GM12878 (cell line): ENCODE data around the gene NLRC3. TPM values are rescaled to one million over a fixed set of nuclear protein-coding genes. Genes with fewer than 3 reads are reported as not detected.

ENCODE experiments used
- ATAC-seq: fragments of 200-7000 bp; cut with Tn5 transposase; 3 replicates; pipeline ENCODE4 v1.9.1; 2020; ENCODE audit warnings: mild to moderate bottlenecking, moderate library complexity
- BruUV-seq: library from RNA; stranded (reverse); fragments of 400-500 nt; replicated peaks from 2 replicates; lab custom pipeline; 2021; lab: Mats Ljungman, UMichigan
- CTCF ChIA-PET: fragments of 300-600 bp; sonication (Branson Sonifier 250); formaldehyde crosslinking; extraction: SDS; loops from one replicate; lab custom pipeline; 2021; ENCODE audit warnings: inconsistent platforms; lab: Yijun Ruan, JAX
- POLR2A ChIA-PET: fragments of 350-600 bp; formaldehyde crosslinking; extraction: SDS; loops from one replicate; lab custom pipeline; 2021; ENCODE audit warnings: inconsistent platforms; lab: Charles Lee
- RAD21 ChIA-PET: fragments of 300-600 bp; sonication (Branson Sonifier 250); formaldehyde crosslinking; loops from one replicate; lab custom pipeline; 2023; ENCODE audit warnings: antibody characterized with exemption; ENCODE audit not compliant: unreplicated experiment; lab: Charles Lee
- SMC1A ChIA-PET: fragments of 300-600 bp; sonication (Branson Sonifier 250); formaldehyde crosslinking; loops from one replicate; lab custom pipeline; 2023; ENCODE audit not compliant: unreplicated experiment, uncharacterized antibody; lab: Charles Lee
- DNase-seq: peaks from one replicate; pipeline ENCODE4 v3.0.0-alpha.2; 2011; ENCODE audit warnings: low read depth, low spot score
- FAIRE-seq: peaks from 3 replicates; lab custom pipeline; 2011; peaks lifted over from hg19 to GRCh38; lab: Jason Lieb, UNC
- H2AFZ ChIP-seq: 2 replicates; pipeline ENCODE4 v1.6.0; 2011; ENCODE audit warnings: low read depth, low read length, control low read depth; ENCODE audit not compliant: control insufficient read depth
- H3K27ac ChIP-seq: 2 replicates; pipeline ENCODE4 v1.5.1; 2011; ENCODE audit warnings: control low read depth; ENCODE audit not compliant: control insufficient read depth, insufficient read depth
- H3K27me3 ChIP-seq, 2 experiments: replicated peaks in 1 of 2; 2 replicates each; pipeline versions ENCODE4 v1.6.0 to v1.6.1; 2011; ENCODE audit warnings: low read length in 1 of 2; ENCODE audit not compliant: control insufficient read depth in 2 of 2, insufficient read depth in 2 of 2
- H3K36me3 ChIP-seq, 2 experiments: 2 replicates each; pipeline ENCODE4 v1.5.1; 2011; ENCODE audit warnings: low read length in 1 of 2; ENCODE audit not compliant: control insufficient read depth in 2 of 2, insufficient read depth in 2 of 2
- H3K4me1 ChIP-seq: 2 replicates; pipeline ENCODE4 v1.6.1; 2011; ENCODE audit warnings: mild to moderate bottlenecking, low read length, moderate library complexity, mixed read lengths; ENCODE audit not compliant: control insufficient read depth, insufficient read depth
- H3K4me2 ChIP-seq: 2 replicates; pipeline ENCODE4 v1.6.0; 2011; ENCODE audit warnings: control low read depth; ENCODE audit not compliant: control insufficient read depth, insufficient read depth
- H3K4me3 ChIP-seq: fragments of 200-600 bp; sonication (generic); 2 replicates; pipeline ENCODE4 v1.5.1; 2016
- H3K79me2 ChIP-seq: 2 replicates; pipeline ENCODE4 v1.6.0; 2011; ENCODE audit warnings: low read length; ENCODE audit not compliant: control insufficient read depth, insufficient read depth
- H3K9ac ChIP-seq: 2 replicates; pipeline ENCODE4 v1.8.0; 2011; ENCODE audit warnings: low read length, control low read depth, mixed read lengths; ENCODE audit not compliant: control insufficient read depth, insufficient read depth
- H3K9me3 ChIP-seq: replicated peaks from 3 replicates; pipeline ENCODE4 v1.5.1; 2011; ENCODE audit warnings: mild to moderate bottlenecking, low read length; ENCODE audit not compliant: control insufficient read depth, insufficient read depth
- H4K20me1 ChIP-seq: 2 replicates; pipeline ENCODE4 v1.6.0; 2011; ENCODE audit not compliant: control insufficient read depth, insufficient read depth
- CHD1 ChIP-seq: IDR thresholded peaks from 2 replicates; pipeline ENCODE4 v1.6.1; 2012; ENCODE audit warnings: low read depth, low read length, improper control_type of control experiment
- CHD4 ChIP-seq: fragments of 200-600 bp; sonication (generic); IDR thresholded peaks from 2 replicates; pipeline ENCODE4 v1.6.1; 2016; ENCODE audit warnings: mild to moderate bottlenecking
- FOXM1 ChIP-seq: IDR thresholded peaks from 2 replicates; pipeline ENCODE4 v1.6.1; 2012; ENCODE audit warnings: low read depth, mild to moderate bottlenecking, inconsistent platforms, low read length, moderate library complexity
- JUNB ChIP-seq: IDR thresholded peaks from 2 replicates; pipeline ENCODE4 v1.6.1; 2016; ENCODE audit warnings: antibody characterized with exemption, mild to moderate bottlenecking
- MEF2B ChIP-seq: fragments of 450-650 bp; IDR thresholded peaks from 2 replicates; pipeline ENCODE4 v1.6.1; 2018; ENCODE audit warnings: mild to moderate bottlenecking, moderate library complexity; ENCODE audit not compliant: partially characterized antibody, poor library complexity, severe bottlenecking
- MTA3 ChIP-seq: IDR thresholded peaks from 2 replicates; pipeline ENCODE4 v1.6.1; 2012; ENCODE audit warnings: low read length, inconsistent platforms, borderline replicate concordance
- YBX1 ChIP-seq: fragments of 450-650 bp; IDR thresholded peaks from 2 replicates; pipeline ENCODE4 v1.6.1; 2016; ENCODE audit warnings: antibody characterized with exemption
- YY1 ChIP-seq: IDR thresholded peaks from 2 replicates; pipeline ENCODE4 v1.6.1; 2011; ENCODE audit warnings: low read depth, mild to moderate bottlenecking, low read length
- ZNF207 ChIP-seq: fragments of 450-650 bp; IDR thresholded peaks from 2 replicates; pipeline ENCODE4 v1.6.1; 2014; ENCODE audit warnings: antibody characterized with exemption, mild to moderate bottlenecking, borderline replicate concordance
- ZNF622 ChIP-seq: fragments of 450-650 bp; IDR thresholded peaks from 2 replicates; pipeline ENCODE4 v1.6.1; 2017; ENCODE audit warnings: mild to moderate bottlenecking, inconsistent platforms
- WGBS: methylation state at CpG from one replicate; pipeline ENCODE4 v1.1.6; 2016; ENCODE audit warnings: low lambda C conversion rate; ENCODE audit not compliant: insufficient replicate concordance, insufficient coverage; ENCODE audit errors: missing lambda C conversion rate; 5-methylcytosine and 5-hydroxymethylcytosine counted together
- in situ Hi-C: fragments of 300-500 bp; cut with MboI; formaldehyde crosslinking; loops from 9 replicates; pipeline ENCODE4 v1.14.3; 2018; ENCODE audit warnings: mixed read lengths
- intact Hi-C: fragments of 100-400 bp; cut with micrococcal nuclease; formaldehyde crosslinking; loops from one replicate; pipeline ENCODE4 v1.14.2; 2022; ENCODE audit not compliant: unreplicated experiment
- polyA plus RNA-seq, 11 experiments: library from polyadenylated mRNA; depleted of rRNA in 4 of 11; unstranded in 6 of 11; stranded (reverse) in 5 of 11; fragments of >200 nt; fragmentation: Nextera tagmentation in 4 of 11; fragmentation: Illumina TruSeq in 1 of 11; extraction: Ambion mirVana in 4 of 11; extraction: Trizol in 1 of 11; gene quantifications; 1 replicate in 1 of 11; 2 replicates in 10 of 11; pipeline versions ENCODE4 v1.2.1 to v1.2.3, GENCODE V29; 2011 to 2016; ENCODE audit warnings: inconsistent platforms in 2 of 11, missing spikeins in 2 of 11, low read depth in 1 of 11
- total RNA-seq, 4 experiments: library from RNA; depleted of rRNA in 3 of 4; stranded (reverse); fragments of >200 nt in 3 of 4; fragmentation: Illumina TruSeq in 1 of 4; extraction: Trizol in 1 of 4; gene quantifications; 2 replicates each; pipeline versions ENCODE4 v1.2.1 to v1.2.3, GENCODE V29; 2013 to 2021
- TF ChIP-seq, protein P1 (sequence below): fragments of 450-650 bp; IDR thresholded peaks from 2 replicates; pipeline ENCODE4 v1.6.1; 2016; ENCODE audit warnings: mild to moderate bottlenecking, moderate library complexity, borderline replicate concordance
- TF ChIP-seq, protein P2 (sequence below): fragments of 450-650 bp; IDR thresholded peaks from 2 replicates; pipeline ENCODE4 v1.6.1; 2017; ENCODE audit warnings: mild to moderate bottlenecking, moderate library complexity
- TF ChIP-seq, protein P3 (sequence below): fragments of 450-650 bp; formaldehyde crosslinking; IDR thresholded peaks from 2 replicates; pipeline ENCODE4 v1.4.0; 2020; ENCODE audit warnings: mild to moderate bottlenecking, moderate library complexity

The NLRC3 gene
- total and polyA plus RNA-seq, 10 of the 15 experiments (the other 5 are each of a cell fraction or from before 2014, with no cell fraction given): 2.2 to 17.8 (median 7.6) TPM

DNA sequence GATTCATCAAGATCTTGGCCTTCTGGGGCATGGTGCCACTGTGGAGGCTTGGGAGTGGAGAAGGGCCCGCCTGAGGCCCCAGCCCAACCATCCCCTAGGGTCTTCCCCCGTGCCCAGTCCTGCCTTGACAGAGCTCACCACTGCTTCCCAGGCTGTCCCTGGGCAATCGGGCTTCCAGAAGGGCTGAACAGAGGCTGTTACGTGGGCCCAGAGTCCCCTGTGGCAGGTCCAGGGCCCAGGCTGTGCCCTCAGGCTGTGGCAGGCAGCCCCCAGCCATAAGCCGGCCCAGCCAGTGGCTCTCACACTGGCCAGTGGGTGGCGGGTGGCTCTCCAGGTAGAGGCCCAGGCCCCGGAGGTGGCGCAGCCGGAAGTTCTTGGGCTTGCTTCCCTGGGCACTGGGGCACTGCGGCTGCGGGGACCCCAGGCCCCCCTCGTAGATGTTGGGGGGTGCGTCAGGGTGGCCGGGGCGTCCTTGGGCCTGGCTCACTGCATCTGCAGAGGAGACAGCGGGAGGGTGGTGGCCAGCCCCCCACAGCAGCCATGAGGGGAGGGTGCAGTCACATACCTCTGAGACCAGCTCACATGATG lies 82.7 kb downstream of the NLRC3 start:
- Histone ChIP-seq H3K79me2 (no peaks in the 10 kb centered on the region), H3K27ac (no peak overlapping the region), H3K36me3 (no peaks in the 10 kb centered on the region), H3K9ac (no peak overlapping the region), H3K4me3 (no peak overlapping the region), H4K20me1 (no peaks in the 10 kb centered on the region), H3K9me3 (no peaks in the 10 kb centered on the region; the same call in 2 of the 3 replicates), H3K4me1 (no peaks in the 10 kb centered on the region), H2AFZ (no peak overlapping the region), H3K27me3 (no peaks in the 10 kb centered on the region), H3K4me2 (no peak overlapping the region)
- no peak for FAIRE-seq
- no TSS peak for BruUV-seq
- ChIA-PET SMC1A (no interaction called here), RAD21 (interaction anchor here (0.6 kb wide), 1 partner anchor 451 kb away, joined by 3 read pairs; no protein-coding TSS in a partner anchor), CTCF (interaction anchor here (1.3 kb wide), 1 partner anchor 33 kb away, joined by 3 read pairs; no protein-coding TSS in a partner anchor), POLR2A (no interaction called here)
- ATAC-seq: no peak
- in situ Hi-C loops: no loop called here
- no peak for DNase-seq
- intact Hi-C loops: no loop called here
- WGBS: 66% methylated on average over 16 of the region's 16 CpGs
- TF ChIP-seq, protein P1, sequence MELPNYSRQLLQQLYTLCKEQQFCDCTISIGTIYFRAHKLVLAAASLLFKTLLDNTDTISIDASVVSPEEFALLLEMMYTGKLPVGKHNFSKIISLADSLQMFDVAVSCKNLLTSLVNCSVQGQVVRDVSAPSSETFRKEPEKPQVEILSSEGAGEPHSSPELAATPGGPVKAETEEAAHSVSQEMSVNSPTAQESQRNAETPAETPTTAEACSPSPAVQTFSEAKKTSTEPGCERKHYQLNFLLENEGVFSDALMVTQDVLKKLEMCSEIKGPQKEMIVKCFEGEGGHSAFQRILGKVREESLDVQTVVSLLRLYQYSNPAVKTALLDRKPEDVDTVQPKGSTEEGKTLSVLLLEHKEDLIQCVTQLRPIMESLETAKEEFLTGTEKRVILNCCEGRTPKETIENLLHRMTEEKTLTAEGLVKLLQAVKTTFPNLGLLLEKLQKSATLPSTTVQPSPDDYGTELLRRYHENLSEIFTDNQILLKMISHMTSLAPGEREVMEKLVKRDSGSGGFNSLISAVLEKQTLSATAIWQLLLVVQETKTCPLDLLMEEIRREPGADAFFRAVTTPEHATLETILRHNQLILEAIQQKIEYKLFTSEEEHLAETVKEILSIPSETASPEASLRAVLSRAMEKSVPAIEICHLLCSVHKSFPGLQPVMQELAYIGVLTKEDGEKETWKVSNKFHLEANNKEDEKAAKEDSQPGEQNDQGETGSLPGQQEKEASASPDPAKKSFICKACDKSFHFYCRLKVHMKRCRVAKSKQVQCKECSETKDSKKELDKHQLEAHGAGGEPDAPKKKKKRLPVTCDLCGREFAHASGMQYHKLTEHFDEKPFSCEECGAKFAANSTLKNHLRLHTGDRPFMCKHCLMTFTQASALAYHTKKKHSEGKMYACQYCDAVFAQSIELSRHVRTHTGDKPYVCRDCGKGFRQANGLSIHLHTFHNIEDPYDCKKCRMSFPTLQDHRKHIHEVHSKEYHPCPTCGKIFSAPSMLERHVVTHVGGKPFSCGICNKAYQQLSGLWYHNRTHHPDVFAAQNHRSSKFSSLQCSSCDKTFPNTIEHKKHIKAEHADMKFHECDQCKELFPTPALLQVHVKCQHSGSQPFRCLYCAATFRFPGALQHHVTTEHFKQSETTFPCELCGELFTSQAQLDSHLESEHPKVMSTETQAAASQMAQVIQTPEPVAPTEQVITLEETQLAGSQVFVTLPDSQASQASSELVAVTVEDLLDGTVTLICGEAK: no peak
- TF ChIP-seq ZNF207 (no peak), JUNB (no peak), CHD1 (no peak), ZNF622 (no peak), MEF2B (no peak), MTA3 (no peak), YBX1 (no peak), YY1 (no peak), CHD4 (no peak), FOXM1 (no peak)
- TF ChIP-seq, protein P2, sequence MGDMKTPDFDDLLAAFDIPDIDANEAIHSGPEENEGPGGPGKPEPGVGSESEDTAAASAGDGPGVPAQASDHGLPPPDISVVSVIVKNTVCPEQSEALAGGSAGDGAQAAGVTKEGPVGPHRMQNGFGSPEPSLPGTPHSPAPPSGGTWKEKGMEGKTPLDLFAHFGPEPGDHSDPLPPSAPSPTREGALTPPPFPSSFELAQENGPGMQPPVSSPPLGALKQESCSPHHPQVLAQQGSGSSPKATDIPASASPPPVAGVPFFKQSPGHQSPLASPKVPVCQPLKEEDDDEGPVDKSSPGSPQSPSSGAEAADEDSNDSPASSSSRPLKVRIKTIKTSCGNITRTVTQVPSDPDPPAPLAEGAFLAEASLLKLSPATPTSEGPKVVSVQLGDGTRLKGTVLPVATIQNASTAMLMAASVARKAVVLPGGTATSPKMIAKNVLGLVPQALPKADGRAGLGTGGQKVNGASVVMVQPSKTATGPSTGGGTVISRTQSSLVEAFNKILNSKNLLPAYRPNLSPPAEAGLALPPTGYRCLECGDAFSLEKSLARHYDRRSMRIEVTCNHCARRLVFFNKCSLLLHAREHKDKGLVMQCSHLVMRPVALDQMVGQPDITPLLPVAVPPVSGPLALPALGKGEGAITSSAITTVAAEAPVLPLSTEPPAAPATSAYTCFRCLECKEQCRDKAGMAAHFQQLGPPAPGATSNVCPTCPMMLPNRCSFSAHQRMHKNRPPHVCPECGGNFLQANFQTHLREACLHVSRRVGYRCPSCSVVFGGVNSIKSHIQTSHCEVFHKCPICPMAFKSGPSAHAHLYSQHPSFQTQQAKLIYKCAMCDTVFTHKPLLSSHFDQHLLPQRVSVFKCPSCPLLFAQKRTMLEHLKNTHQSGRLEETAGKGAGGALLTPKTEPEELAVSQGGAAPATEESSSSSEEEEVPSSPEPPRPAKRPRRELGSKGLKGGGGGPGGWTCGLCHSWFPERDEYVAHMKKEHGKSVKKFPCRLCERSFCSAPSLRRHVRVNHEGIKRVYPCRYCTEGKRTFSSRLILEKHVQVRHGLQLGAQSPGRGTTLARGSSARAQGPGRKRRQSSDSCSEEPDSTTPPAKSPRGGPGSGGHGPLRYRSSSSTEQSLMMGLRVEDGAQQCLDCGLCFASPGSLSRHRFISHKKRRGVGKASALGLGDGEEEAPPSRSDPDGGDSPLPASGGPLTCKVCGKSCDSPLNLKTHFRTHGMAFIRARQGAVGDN: no peak
- TF ChIP-seq, protein P3, sequence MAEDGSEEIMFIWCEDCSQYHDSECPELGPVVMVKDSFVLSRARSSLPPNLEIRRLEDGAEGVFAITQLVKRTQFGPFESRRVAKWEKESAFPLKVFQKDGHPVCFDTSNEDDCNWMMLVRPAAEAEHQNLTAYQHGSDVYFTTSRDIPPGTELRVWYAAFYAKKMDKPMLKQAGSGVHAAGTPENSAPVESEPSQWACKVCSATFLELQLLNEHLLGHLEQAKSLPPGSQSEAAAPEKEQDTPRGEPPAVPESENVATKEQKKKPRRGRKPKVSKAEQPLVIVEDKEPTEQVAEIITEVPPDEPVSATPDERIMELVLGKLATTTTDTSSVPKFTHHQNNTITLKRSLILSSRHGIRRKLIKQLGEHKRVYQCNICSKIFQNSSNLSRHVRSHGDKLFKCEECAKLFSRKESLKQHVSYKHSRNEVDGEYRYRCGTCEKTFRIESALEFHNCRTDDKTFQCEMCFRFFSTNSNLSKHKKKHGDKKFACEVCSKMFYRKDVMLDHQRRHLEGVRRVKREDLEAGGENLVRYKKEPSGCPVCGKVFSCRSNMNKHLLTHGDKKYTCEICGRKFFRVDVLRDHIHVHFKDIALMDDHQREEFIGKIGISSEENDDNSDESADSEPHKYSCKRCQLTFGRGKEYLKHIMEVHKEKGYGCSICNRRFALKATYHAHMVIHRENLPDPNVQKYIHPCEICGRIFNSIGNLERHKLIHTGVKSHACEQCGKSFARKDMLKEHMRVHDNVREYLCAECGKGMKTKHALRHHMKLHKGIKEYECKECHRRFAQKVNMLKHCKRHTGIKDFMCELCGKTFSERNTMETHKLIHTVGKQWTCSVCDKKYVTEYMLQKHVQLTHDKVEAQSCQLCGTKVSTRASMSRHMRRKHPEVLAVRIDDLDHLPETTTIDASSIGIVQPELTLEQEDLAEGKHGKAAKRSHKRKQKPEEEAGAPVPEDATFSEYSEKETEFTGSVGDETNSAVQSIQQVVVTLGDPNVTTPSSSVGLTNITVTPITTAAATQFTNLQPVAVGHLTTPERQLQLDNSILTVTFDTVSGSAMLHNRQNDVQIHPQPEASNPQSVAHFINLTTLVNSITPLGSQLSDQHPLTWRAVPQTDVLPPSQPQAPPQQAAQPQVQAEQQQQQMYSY (CRISPR knock-in tag): no peak
